Measurements from ENCODE around the gene SCIMP.
"Not testable (repeated sequence)": the region's sequence is repeated elsewhere in the genome, so short reads cannot be mapped to it uniquely, and the experiment has no call there.

The SCIMP gene

GRCh38 chr17:5237541-5238016, 2.9 kb upstream of the SCIMP start:
- peak; percentile 76 for DNase-seq

- no peak for DNase-seq
Measured at GRCh38 chr17:5236938-5237540, 2.4 kb upstream of the SCIMP start.

GRCh38 chr17:5233492-5233891, 1.2 kb downstream of the SCIMP start:
- not testable (repeated sequence) for DNase-seq

- peak; percentile 77 for DNase-seq
Measured at GRCh38 chr17:5226940-5227878, 7.5 kb downstream of the SCIMP start.

- no peak for DNase-seq
Measured at GRCh38 chr17:5225668-5226457, 8.8 kb downstream of the SCIMP start.

- not testable (repeated sequence) for DNase-seq
Measured at GRCh38 chr17:5221912-5222311, 12.7 kb downstream of the SCIMP start.

GRCh38 chr17:5220074-5220473, 14.6 kb downstream of the SCIMP start:
- DNase-seq = no peak

- DNase-seq = no peak
Measured at GRCh38 chr17:5219536-5219935, 15.1 kb downstream of the SCIMP start.

GRCh38 chr17:5217562-5217961, 17.1 kb downstream of the SCIMP start:
- DNase-seq = not testable (repeated sequence)

GRCh38 chr17:5211458-5211857, 23.2 kb downstream of the SCIMP start:
- no peak for DNase-seq

- no peak for DNase-seq
Measured at GRCh38 chr17:5210614-5211252, 23.9 kb downstream of the SCIMP start.

GRCh38 chr17:5210091-5210490, 24.6 kb downstream of the SCIMP start:
- no peak for DNase-seq

- no peak for DNase-seq
Measured at GRCh38 chr17:5209396-5209795, 25.3 kb downstream of the SCIMP start.

GRCh38 chr17:5203908-5204294, 30.8 kb downstream of the SCIMP start:
- DNase-seq = no peak

- no peak for DNase-seq
Measured at GRCh38 chr17:5203178-5203907, 31.3 kb downstream of the SCIMP start.

- no peak for DNase-seq
Measured at GRCh38 chr17:5201011-5201410, 33.6 kb downstream of the SCIMP start.

- no peak for DNase-seq
Measured at GRCh38 chr17:5200360-5200759, 34.3 kb downstream of the SCIMP start.

GRCh38 chr17:5198472-5198871, 36.2 kb downstream of the SCIMP start:
- DNase-seq = no peak

- no peak for DNase-seq
Measured at GRCh38 chr17:5194346-5194745, 40.3 kb downstream of the SCIMP start.

- peak; percentile 97 for DNase-seq
Measured at GRCh38 chr17:5191541-5192417, 42.9 kb downstream of the SCIMP start, which contains the start of gene ZNF594. TSS of gene ZNF594 (minus strand) at chr17:5191868. CDS start at chr17:5184256, 7,612 bp downstream.

GRCh38 chr17:5184288-5184687, 50.4 kb downstream of the SCIMP start:
- no peak for DNase-seq

Measured in activated CD8-positive, alpha-beta memory T cell treated with anti-CD3 and anti-CD28 coated beads for 24 hours (primary cell).